ENCODE data around the gene KIAA1958.
A peak's percentile ranks its signal among the peaks of the same experiment; 100 is the strongest.

Gene KIAA1958

GRCh38 chr9:112629671-112630485 is 143.3 kb downstream of the KIAA1958 start:
- Histone ChIP-seq H3K79me2 (ENCODE audit: low read length) (no peaks in the 10 kb centered on the region), H3K4me3 (ENCODE audit: low read length) (no peak overlapping the region), H3K9me3 (ENCODE audit: insufficient read depth, low read length) (no peaks in the 10 kb centered on the region), H3K9ac (ENCODE audit: low read length) (no peak overlapping the region), H3K4me1 (ENCODE audit: low read length) (peaks cover 7% of the 10 kb centered on the region), H2AFZ (ENCODE audit: low read depth, low read length) (no peak overlapping the region), H3K27me3 (ENCODE audit: low read depth, low read length) (no peaks in the 10 kb centered on the region), H3K36me3 (replicated peaks; ENCODE audit: low read depth, low read length) (no peaks in the 10 kb centered on the region), H3K4me2 (ENCODE audit: low read length) (no peak overlapping the region), H4K20me1 (ENCODE audit: insufficient read depth, low read length) (no peaks in the 10 kb centered on the region), H3K27ac (ENCODE audit: low read length) (no peak overlapping the region)
- no peak for TF ChIP-seq EZH2phosphoT487 (IDR thresholded peaks at IDR 0.05; ENCODE audit: low read depth)
- no peak for TF ChIP-seq CTCF (IDR thresholded peaks at IDR 0.05; ENCODE audit: low read depth, low read length)

DNA sequence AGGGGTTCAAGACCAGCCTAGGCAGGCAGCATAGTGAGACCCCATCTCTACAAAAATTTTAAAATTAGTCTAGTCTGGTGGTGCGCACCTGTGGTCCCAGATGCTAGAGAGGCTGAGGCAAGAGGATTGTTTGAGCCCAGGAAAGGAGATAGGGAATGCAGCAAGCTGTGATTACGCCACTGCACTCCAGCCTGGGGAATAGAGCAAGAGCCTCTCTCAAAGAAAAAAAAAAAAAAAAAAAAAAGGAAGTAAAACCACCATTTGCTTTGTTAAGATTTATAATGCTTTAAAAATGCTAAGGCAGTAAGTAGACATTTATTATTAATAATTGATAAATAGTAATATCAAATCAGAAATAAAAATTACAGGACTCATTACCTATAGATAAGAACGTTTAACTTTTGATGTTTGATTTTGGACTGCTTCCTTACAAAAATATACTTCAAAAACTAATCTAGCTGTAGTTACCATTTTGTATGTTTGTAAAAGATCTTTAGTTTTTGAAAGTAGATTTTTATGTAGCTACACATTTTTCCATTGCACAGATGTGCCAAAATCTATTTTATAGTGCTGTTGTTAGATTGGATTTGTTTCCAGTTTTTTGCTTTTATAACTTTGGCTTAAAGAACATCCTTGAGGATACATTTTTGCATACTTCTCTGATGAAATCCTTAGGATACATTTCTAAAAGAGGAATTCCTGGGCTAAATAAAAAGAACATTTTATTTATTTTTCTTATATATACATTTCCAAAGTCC is 144.9 kb downstream of the KIAA1958 start:
- H4K20me1 ChIP-seq (ENCODE audit: insufficient read depth, low read length): no peaks in the 10 kb centered on the region
- no peak for TF ChIP-seq EZH2phosphoT487 (IDR thresholded peaks at IDR 0.05; ENCODE audit: low read depth)
- no peak for TF ChIP-seq CTCF (IDR thresholded peaks at IDR 0.05; ENCODE audit: low read depth, low read length)
- H3K27me3 ChIP-seq (ENCODE audit: low read depth, low read length): no peaks in the 10 kb centered on the region
- H3K27ac ChIP-seq (ENCODE audit: low read length): no peak overlapping the region
- H3K4me2 ChIP-seq (ENCODE audit: low read length): peak overlapping the region; percentile 33; the same call in 1 of the 2 replicates
- H3K79me2 ChIP-seq (ENCODE audit: low read length): no peaks in the 10 kb centered on the region
- H3K9me3 ChIP-seq (ENCODE audit: insufficient read depth, low read length): no peaks in the 10 kb centered on the region
- no peaks in the 10 kb centered on the region for H3K36me3 ChIP-seq (replicated peaks; ENCODE audit: low read depth, low read length)
- H2AFZ ChIP-seq (ENCODE audit: low read depth, low read length): no peak overlapping the region
- H3K4me3 ChIP-seq (ENCODE audit: low read length): no peak overlapping the region
- H3K4me1 ChIP-seq (ENCODE audit: low read length): peaks cover 7% of the 10 kb centered on the region
- no peak overlapping the region for H3K9ac ChIP-seq (ENCODE audit: low read length)

DNA sequence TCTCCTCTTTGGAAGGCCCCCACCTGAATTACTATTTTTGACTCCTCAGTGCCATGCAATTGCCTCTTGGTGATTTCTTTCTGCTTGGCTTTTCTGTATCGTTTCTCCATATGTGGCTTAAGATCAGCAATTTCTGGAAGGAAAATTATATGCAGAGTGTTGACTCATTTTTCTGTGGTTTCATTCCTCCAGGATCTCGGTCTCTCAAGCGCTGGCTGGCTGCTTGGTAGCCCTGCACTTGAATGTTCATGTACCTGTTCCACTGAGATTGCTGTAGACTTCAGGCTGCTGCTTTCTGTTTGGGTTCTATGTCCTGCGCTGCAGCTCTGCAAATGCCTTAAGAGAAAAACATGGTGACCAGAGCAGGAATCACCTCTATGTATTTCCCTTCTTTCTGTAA is 153.7 kb downstream of the KIAA1958 start:
- H3K4me1 ChIP-seq (ENCODE audit: low read length): no peaks in the 10 kb centered on the region
- H4K20me1 ChIP-seq (ENCODE audit: insufficient read depth, low read length): no peaks in the 10 kb centered on the region
- H3K36me3 ChIP-seq (replicated peaks; ENCODE audit: low read depth, low read length): peaks cover 13% of the 10 kb centered on the region
- H2AFZ ChIP-seq (ENCODE audit: low read depth, low read length): no peak overlapping the region
- no peak overlapping the region for H3K4me3 ChIP-seq (ENCODE audit: low read length)
- H3K27ac ChIP-seq (ENCODE audit: low read length): no peak overlapping the region
- no peaks in the 10 kb centered on the region for H3K79me2 ChIP-seq (ENCODE audit: low read length)
- H3K27me3 ChIP-seq (ENCODE audit: low read depth, low read length): no peaks in the 10 kb centered on the region
- no peak for TF ChIP-seq EZH2phosphoT487 (IDR thresholded peaks at IDR 0.05; ENCODE audit: low read depth)
- TF ChIP-seq CTCF (IDR thresholded peaks at IDR 0.05; ENCODE audit: low read depth, low read length): no peak
- H3K9me3 ChIP-seq (ENCODE audit: insufficient read depth, low read length): peaks cover 6% of the 10 kb centered on the region
- H3K9ac ChIP-seq (ENCODE audit: low read length): no peak overlapping the region
- H3K4me2 ChIP-seq (ENCODE audit: low read length): no peak overlapping the region

DNA sequence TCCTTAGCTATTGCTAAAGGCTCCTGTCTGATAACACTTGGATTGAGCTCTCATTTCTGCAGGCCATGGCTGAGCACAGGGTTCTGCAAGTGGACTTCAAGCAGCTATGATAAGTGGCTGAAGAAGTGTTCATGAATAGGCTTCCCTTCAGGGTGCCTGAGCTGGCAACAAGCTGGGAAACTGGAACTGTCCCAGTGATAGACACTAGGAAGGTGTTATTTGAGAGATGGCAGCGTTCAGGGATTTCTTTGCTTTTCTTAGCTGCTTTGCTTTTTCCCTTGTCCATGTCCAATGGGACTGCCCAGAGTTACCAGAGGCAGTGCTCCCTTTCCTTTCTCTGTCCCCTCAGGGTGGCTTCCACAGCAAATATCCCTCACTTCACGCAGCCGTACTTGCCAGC is 155.5 kb downstream of the KIAA1958 start:
- H3K9me3 ChIP-seq (ENCODE audit: insufficient read depth, low read length): peaks cover 6% of the 10 kb centered on the region
- no peak overlapping the region for H3K4me3 ChIP-seq (ENCODE audit: low read length)
- H3K36me3 ChIP-seq (replicated peaks; ENCODE audit: low read depth, low read length): peaks cover 20% of the 10 kb centered on the region
- no peak overlapping the region for H3K4me2 ChIP-seq (ENCODE audit: low read length)
- H3K4me1 ChIP-seq (ENCODE audit: low read length): no peaks in the 10 kb centered on the region
- no peaks in the 10 kb centered on the region for H4K20me1 ChIP-seq (ENCODE audit: insufficient read depth, low read length)
- no peak overlapping the region for H3K27ac ChIP-seq (ENCODE audit: low read length)
- H3K79me2 ChIP-seq (ENCODE audit: low read length): no peaks in the 10 kb centered on the region
- no peak overlapping the region for H2AFZ ChIP-seq (ENCODE audit: low read depth, low read length)
- no peaks in the 10 kb centered on the region for H3K27me3 ChIP-seq (ENCODE audit: low read depth, low read length)
- H3K9ac ChIP-seq (ENCODE audit: low read length): no peak overlapping the region
- TF ChIP-seq CTCF (IDR thresholded peaks at IDR 0.05; ENCODE audit: low read depth, low read length) (no peak), EZH2phosphoT487 (IDR thresholded peaks at IDR 0.05; ENCODE audit: low read depth) (no peak)

All from OCI-LY3 (cell line).